Upper lobe of left lung (tissue), 4 donors: Measurements from ENCODE around the gene DYRK1A.

Source experiments
- EP300 ChIP-seq, 4 donors: sonication (generic); formaldehyde crosslinking; IDR thresholded peaks; one replicate each; pipeline ENCODE4 v1.5.1; 2017; ENCODE audit warnings: antibody characterized with exemption in 4 of 4, control low read depth in 2 of 4
- TF ChIP-seq, protein P1 (sequence below), 6 experiments: fragments of 450-650 bp in 4 of 6; fragments of 200-600 bp in 2 of 6; sonication (generic) in 2 of 6; IDR thresholded peaks; one replicate each; pipeline ENCODE4 v1.5.1; 2016 to 2019; ENCODE audit warnings: antibody characterized with exemption in 6 of 6

- TF ChIP-seq, protein P1, sequence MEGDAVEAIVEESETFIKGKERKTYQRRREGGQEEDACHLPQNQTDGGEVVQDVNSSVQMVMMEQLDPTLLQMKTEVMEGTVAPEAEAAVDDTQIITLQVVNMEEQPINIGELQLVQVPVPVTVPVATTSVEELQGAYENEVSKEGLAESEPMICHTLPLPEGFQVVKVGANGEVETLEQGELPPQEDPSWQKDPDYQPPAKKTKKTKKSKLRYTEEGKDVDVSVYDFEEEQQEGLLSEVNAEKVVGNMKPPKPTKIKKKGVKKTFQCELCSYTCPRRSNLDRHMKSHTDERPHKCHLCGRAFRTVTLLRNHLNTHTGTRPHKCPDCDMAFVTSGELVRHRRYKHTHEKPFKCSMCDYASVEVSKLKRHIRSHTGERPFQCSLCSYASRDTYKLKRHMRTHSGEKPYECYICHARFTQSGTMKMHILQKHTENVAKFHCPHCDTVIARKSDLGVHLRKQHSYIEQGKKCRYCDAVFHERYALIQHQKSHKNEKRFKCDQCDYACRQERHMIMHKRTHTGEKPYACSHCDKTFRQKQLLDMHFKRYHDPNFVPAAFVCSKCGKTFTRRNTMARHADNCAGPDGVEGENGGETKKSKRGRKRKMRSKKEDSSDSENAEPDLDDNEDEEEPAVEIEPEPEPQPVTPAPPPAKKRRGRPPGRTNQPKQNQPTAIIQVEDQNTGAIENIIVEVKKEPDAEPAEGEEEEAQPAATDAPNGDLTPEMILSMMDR (IDR thresholded peaks at IDR 0.05), result no peak
- no peak for TF ChIP-seq EP300 (IDR thresholded peaks at IDR 0.05)
Observed at GRCh38 chr21:37473491-37473890, 106.9 kb downstream of the DYRK1A start.
